ENCODE data around the gene AP2A2. TPM values are rescaled to one million over a fixed set of nuclear protein-coding genes. Genes with fewer than 3 reads are reported as not detected.

AP2A2 gene
- total RNA-seq, 1 donor from 2014 or later, result 69.7 TPM

GRCh38 chr11:981764-982163 lies 56.1 kb downstream of the AP2A2 start:
- no peak for TF ChIP-seq CTCF (IDR thresholded peaks at IDR 0.05)
- H3K27me3 Mint-ChIP-seq (ENCODE audit: low read depth), result no peaks in the 10 kb centered on the region
- H3K27ac Mint-ChIP-seq (ENCODE audit: unreplicated experiment), result no peak overlapping the region
- no peak overlapping the region for H3K4me3 Mint-ChIP-seq (ENCODE audit: unreplicated experiment)
- peaks cover 20% of the 10 kb centered on the region for H3K36me3 Mint-ChIP-seq (ENCODE audit: low read depth)
- no peak for DNase-seq (ENCODE audit: low spot score)
- peaks cover 18% of the 10 kb centered on the region for H3K4me1 Mint-ChIP-seq (ENCODE audit: low read depth)
- no peaks in the 10 kb centered on the region for H3K9me3 Mint-ChIP-seq (ENCODE audit: low read depth)

GRCh38 chr11:984546-984945 lies 58.9 kb downstream of the AP2A2 start:
- H3K4me1 Mint-ChIP-seq (ENCODE audit: low read depth), result peaks cover 13% of the 10 kb centered on the region
- H3K36me3 Mint-ChIP-seq (ENCODE audit: low read depth), result peaks cover 26% of the 10 kb centered on the region
- H3K9me3 Mint-ChIP-seq (ENCODE audit: low read depth), result no peaks in the 10 kb centered on the region
- no peaks in the 10 kb centered on the region for H3K27me3 Mint-ChIP-seq (ENCODE audit: low read depth)
- TF ChIP-seq CTCF (IDR thresholded peaks at IDR 0.05), result no peak
- no peak for DNase-seq (ENCODE audit: low spot score)
- H3K27ac Mint-ChIP-seq (ENCODE audit: unreplicated experiment), result no peak overlapping the region
- H3K4me3 Mint-ChIP-seq (ENCODE audit: unreplicated experiment), result no peak overlapping the region

GRCh38 chr11:985406-985805 lies 59.7 kb downstream of the AP2A2 start:
- H3K4me1 Mint-ChIP-seq (ENCODE audit: low read depth), result peaks cover 13% of the 10 kb centered on the region

GRCh38 chr11:985848-986247 lies 60.2 kb downstream of the AP2A2 start:
- Mint-ChIP-seq H3K27me3 (ENCODE audit: low read depth) (no peaks in the 10 kb centered on the region), H3K4me3 (ENCODE audit: unreplicated experiment) (no peak overlapping the region), H3K36me3 (ENCODE audit: low read depth) (peaks cover 28% of the 10 kb centered on the region), H3K4me1 (ENCODE audit: low read depth) (peaks cover 9% of the 10 kb centered on the region), H3K9me3 (ENCODE audit: low read depth) (no peaks in the 10 kb centered on the region), H3K27ac (ENCODE audit: unreplicated experiment) (no peak overlapping the region)
- no peak for TF ChIP-seq CTCF (IDR thresholded peaks at IDR 0.05)
- DNase-seq (ENCODE audit: low spot score), result no peak

More at GRCh38 chr11:985406-985805, 59.7 kb downstream of the AP2A2 start:
- no peaks in the 10 kb centered on the region for H3K27me3 Mint-ChIP-seq (ENCODE audit: low read depth)
- TF ChIP-seq CTCF (IDR thresholded peaks at IDR 0.05), result no peak
- no peak for DNase-seq (ENCODE audit: low spot score)
- peaks cover 29% of the 10 kb centered on the region for H3K36me3 Mint-ChIP-seq (ENCODE audit: low read depth)
- H3K27ac Mint-ChIP-seq (ENCODE audit: unreplicated experiment), result no peak overlapping the region
- no peaks in the 10 kb centered on the region for H3K9me3 Mint-ChIP-seq (ENCODE audit: low read depth)
- H3K4me3 Mint-ChIP-seq (ENCODE audit: unreplicated experiment), result no peak overlapping the region

GRCh38 chr11:986270-986951 lies 60.7 kb downstream of the AP2A2 start:
- peaks cover 3% of the 10 kb centered on the region for H3K4me1 Mint-ChIP-seq (ENCODE audit: low read depth)
- no peak overlapping the region for H3K27ac Mint-ChIP-seq (ENCODE audit: unreplicated experiment)
- peaks cover 32% of the 10 kb centered on the region for H3K36me3 Mint-ChIP-seq (ENCODE audit: low read depth)
- no peak for TF ChIP-seq CTCF (IDR thresholded peaks at IDR 0.05)
- no peak overlapping the region for H3K4me3 Mint-ChIP-seq (ENCODE audit: unreplicated experiment)
- DNase-seq (ENCODE audit: low spot score), result no peak
- no peaks in the 10 kb centered on the region for H3K27me3 Mint-ChIP-seq (ENCODE audit: low read depth)
- no peaks in the 10 kb centered on the region for H3K9me3 Mint-ChIP-seq (ENCODE audit: low read depth)

All from chondrocyte (in vitro differentiated cells).